Heart right ventricle (tissue), 16 donors: Measurements from ENCODE around the gene GINS3. TPM values are rescaled to one million over a fixed set of nuclear protein-coding genes. Genes with fewer than 3 reads are reported as not detected.

ENCODE experiments used
- ATAC-seq, 8 donors: fragments of 200-7000 bp; cut with Tn5 transposase; one replicate each; pipeline ENCODE4 v1.9.1; 2020; ENCODE audit warnings: mild to moderate bottlenecking in 8 of 8, moderate library complexity in 8 of 8, moderate number of reproducible peaks in 1 of 8
- DNase-seq, 2 donors: peaks; one replicate each; pipeline ENCODE4 v3.0.0-alpha.2; 2020
- H3K27ac ChIP-seq, 10 donors: fragments of 200-600 bp; sonication (generic) in 2 of 10; one replicate each; pipeline versions ENCODE4 v1.5.0 to v1.8.0; 2020 to 2022; ENCODE audit warnings: mild to moderate bottlenecking in 3 of 10
- H3K27me3 ChIP-seq, 7 donors: fragments of 200-600 bp; one replicate each; pipeline ENCODE4 v1.8.0; 2021 to 2022; ENCODE audit warnings: mild to moderate bottlenecking in 2 of 7
- H3K36me3 ChIP-seq, 9 donors: fragments of 200-600 bp; sonication (generic) in 1 of 9; one replicate each; pipeline versions ENCODE4 v1.5.0 to v1.8.0; 2020 to 2022; ENCODE audit warnings: mild to moderate bottlenecking in 2 of 9
- H3K4me1 ChIP-seq, 9 donors: fragments of 200-600 bp; sonication (generic) in 1 of 9; one replicate each; pipeline versions ENCODE4 v1.5.0 to v1.8.0; 2020 to 2022; ENCODE audit warnings: mild to moderate bottlenecking in 4 of 9
- H3K4me3 ChIP-seq, 10 donors: fragments of 200-600 bp; sonication (generic) in 2 of 10; one replicate each; pipeline versions ENCODE4 v1.5.0 to v1.8.0; 2020 to 2022; ENCODE audit warnings: mild to moderate bottlenecking in 7 of 10, moderate library complexity in 2 of 10
- H3K9me3 ChIP-seq, 11 donors: fragments of 200-600 bp in 10 of 11; sonication (generic) in 2 of 11; one replicate each; pipeline versions ENCODE4 v1.5.0 to v1.8.0; 2013 to 2022; ENCODE audit warnings: mild to moderate bottlenecking in 2 of 11, control low read depth in 1 of 11, moderate library complexity in 1 of 11
- WGBS, 2 donors: extraction: QIAGEN DNeasy Blood & Tissue Kit; methylation state at CpG; one replicate each; pipeline ENCODE4 v1.1.7; 2013; ENCODE audit warnings: inconsistent platforms in 1 of 2; 5-methylcytosine and 5-hydroxymethylcytosine counted together
- intact Hi-C, 10 donors: fragments of 100-400 bp; cut with DNase I; formaldehyde crosslinking; loops; one replicate each; pipeline versions ENCODE4 v1.11.1 to v1.14.2; 2022
- polyA plus RNA-seq, 2 donors: library from polyadenylated mRNA; stranded (reverse); fragments of 200-250 nt; gene quantifications; one replicate each; pipeline ENCODE4 v1.2.3, GENCODE V29; 2013
- total RNA-seq, 10 donors: library from RNA; stranded (reverse); fragmentation: NEBNext Ultra II Directional in 3 of 10; extraction: Animal tissue kit (Norgen Biotek cat#: 25700) in 3 of 10; gene quantifications; one replicate each; pipeline versions ENCODE4 v1.2.1 to v1.2.4, GENCODE V29; 2021 to 2023
- TF ChIP-seq, protein P1 (sequence below), 9 donors: fragments of 200-600 bp; sonication (generic) in 2 of 9; IDR thresholded peaks; one replicate each; pipeline versions ENCODE4 v1.5.0 to v1.8.0; 2021 to 2022; ENCODE audit warnings: antibody characterized with exemption in 9 of 9, mild to moderate bottlenecking in 5 of 9, moderate library complexity in 1 of 9
- donor health status: Arrhythmogenic right ventricular cardiomyopathy.
- donor health status: ischemic (EF 13 %, LVEDD 7.1; RV severe dilation, severe dysfunction).
- donor health status: healthy with polysubstance abuse.
- donor health status: DM: no; HTN: yes; CAD: no.
- donor health status: DM: no; HTN: no; CAD: no.
- donor health status: ischemic (EF 25% LVEDD 6.9; RV normal size, moderate dysfunction).
- donor health status: ischemic (EF 25% LVEDD 5.7; RV mildly dilated, moderate dysfunction).
- donor health status: healthy.
- donor health status: DM: yes; HTN: yes; CAD: no.
- donor health status: Ischemic cardiomyopathy.
- donor health status: ischemic (EF 35%, LVEDD 5.7; RV mildly dilated, moderate dysfunction).
- donor health status: nonischemic (EF 11% LVEDD 7.7; RV severe dilation, severe dysfunction).
- donor health status: DM: yes; HTN: yes; CAD: no.
- donor health status: PGD.
- donor health status: ischemic (EF 29% LVEDD 5.4; RV normal size, mild dysfunction).
- donor health status: nonischemic (EF 23%, LVEDD 6.1; RV moderate dilation, normal function).

Gene GINS3
- total and polyA plus RNA-seq, 12 donors = 4.0 to 13.5 (median 5.9) TPM

DNA sequence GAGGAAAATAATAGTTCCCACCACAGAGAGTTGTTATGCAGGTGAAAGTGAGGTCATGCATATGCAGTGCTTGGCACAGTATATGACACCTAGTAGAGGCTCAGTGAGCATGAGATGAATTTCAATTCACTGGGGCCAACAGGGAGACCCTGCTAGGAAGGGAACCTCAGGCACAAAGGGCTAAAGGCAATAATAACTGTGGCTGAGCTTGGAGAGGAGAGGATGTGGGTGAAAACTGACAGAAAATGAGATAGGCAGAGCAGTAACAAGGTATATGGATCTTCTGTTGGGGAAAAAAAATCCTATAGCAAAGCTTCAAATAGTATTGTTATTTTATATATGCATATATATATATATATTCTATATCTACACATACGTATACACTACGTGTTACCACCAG is 25.0 kb upstream of the GINS3 start:
- Histone ChIP-seq H3K9me3 (peaks cover 0 to 8% (median 0%) of the 10 kb centered on the region in 11 donors), H3K4me1 (no peaks in the 10 kb centered on the region), H3K27me3 (no peaks in the 10 kb centered on the region), H3K36me3 (no peaks in the 10 kb centered on the region), H3K27ac (no peak overlapping the region), H3K4me3 (no peak overlapping the region)
- DNase-seq = no peak
- TF ChIP-seq, protein P1, sequence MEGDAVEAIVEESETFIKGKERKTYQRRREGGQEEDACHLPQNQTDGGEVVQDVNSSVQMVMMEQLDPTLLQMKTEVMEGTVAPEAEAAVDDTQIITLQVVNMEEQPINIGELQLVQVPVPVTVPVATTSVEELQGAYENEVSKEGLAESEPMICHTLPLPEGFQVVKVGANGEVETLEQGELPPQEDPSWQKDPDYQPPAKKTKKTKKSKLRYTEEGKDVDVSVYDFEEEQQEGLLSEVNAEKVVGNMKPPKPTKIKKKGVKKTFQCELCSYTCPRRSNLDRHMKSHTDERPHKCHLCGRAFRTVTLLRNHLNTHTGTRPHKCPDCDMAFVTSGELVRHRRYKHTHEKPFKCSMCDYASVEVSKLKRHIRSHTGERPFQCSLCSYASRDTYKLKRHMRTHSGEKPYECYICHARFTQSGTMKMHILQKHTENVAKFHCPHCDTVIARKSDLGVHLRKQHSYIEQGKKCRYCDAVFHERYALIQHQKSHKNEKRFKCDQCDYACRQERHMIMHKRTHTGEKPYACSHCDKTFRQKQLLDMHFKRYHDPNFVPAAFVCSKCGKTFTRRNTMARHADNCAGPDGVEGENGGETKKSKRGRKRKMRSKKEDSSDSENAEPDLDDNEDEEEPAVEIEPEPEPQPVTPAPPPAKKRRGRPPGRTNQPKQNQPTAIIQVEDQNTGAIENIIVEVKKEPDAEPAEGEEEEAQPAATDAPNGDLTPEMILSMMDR (IDR thresholded peaks at IDR 0.05) = no peak
- WGBS, 2 donors = 92 to 93% methylated on average over 2 of the region's 2 CpGs
- ATAC-seq = no peak
- intact Hi-C loops = no loop called here

DNA sequence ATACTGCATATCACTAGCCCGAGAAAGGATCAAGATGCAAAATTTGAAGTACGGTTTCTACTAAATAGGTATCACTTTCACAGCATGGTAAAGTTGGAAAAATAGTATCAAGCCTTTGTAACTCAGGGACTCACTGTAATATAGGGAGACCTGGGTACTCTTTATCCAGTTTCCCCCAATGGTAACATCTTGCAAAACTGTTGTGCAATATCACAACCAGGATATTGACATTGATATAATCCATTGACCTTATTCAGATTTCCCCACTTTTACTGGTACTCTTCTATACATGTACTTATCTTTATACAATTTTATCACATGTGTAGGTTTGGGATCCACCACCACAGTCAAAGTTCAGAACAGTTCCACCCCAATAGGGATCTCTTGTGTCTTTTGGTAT is 20.4 kb upstream of the GINS3 start:
- Histone ChIP-seq H3K27me3 (no peaks in the 10 kb centered on the region), H3K9me3 (peaks cover 0 to 10% (median 0%) of the 10 kb centered on the region in 11 donors), H3K4me1 (no peaks in the 10 kb centered on the region), H3K36me3 (no peaks in the 10 kb centered on the region), H3K27ac (no peak overlapping the region), H3K4me3 (no peak overlapping the region)
- DNase-seq = no peak
- TF ChIP-seq, protein P1 (IDR thresholded peaks at IDR 0.05) = no peak
- intact Hi-C loops = no loop called here
- no peak for ATAC-seq
- WGBS, 2 donors = 94 to 97% methylated on average over 2 of the region's 2 CpGs

DNA sequence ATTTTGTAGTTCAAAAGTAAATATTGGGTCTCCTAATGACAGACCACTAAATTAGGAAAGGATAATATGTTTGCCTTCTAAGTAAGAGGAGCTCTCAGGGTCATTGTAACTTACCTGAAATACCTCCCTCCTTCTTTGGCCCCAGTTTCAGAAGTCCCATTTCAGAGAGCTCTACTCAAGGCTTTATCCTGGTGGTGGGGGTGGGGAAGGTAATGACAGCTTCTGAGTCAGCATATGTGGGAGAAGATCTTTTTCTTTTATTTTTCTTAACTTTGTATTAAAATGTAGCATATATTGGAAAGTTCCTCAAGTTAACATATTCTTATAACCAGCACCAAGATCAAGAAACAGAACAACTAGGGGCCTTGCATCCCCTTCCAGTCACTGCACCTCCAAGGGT is 16.9 kb upstream of the GINS3 start:
- H3K4me3 ChIP-seq = no peak overlapping the region
- ATAC-seq = no peak
- peaks cover 0 to 10% (median 0%) of the 10 kb centered on the region in 11 donors for H3K9me3 ChIP-seq
- H3K36me3 ChIP-seq = no peaks in the 10 kb centered on the region
- intact Hi-C loops = no loop called here
- peaks cover 0 to 9% (median 0%) of the 10 kb centered on the region in 9 donors for H3K4me1 ChIP-seq
- no peaks in the 10 kb centered on the region for H3K27me3 ChIP-seq
- DNase-seq = no peak
- TF ChIP-seq, protein P1 (IDR thresholded peaks at IDR 0.05) = no peak
- H3K27ac ChIP-seq = no peak overlapping the region

DNA sequence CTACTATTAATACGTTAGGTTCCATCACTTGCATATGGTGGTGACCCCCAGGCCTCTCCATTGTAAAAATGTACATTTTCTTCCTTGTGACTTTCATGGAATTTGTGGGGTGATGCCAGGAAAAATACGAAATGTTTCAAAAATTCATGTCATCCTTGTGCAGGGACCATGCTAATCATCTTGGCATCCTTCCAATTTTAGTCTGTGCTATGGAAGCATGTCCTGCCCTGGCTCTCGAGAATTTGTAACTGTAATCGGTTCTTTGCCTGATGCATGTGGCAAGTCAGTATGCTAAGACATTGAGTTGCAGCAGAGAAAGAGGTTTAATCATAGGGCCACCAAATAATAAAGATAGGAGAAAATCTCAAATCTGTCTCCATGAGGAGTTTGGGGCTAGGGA is 14.3 kb upstream of the GINS3 start:
- WGBS, 2 donors = 33 to 39% methylated on average over 4 of the region's 4 CpGs
- ATAC-seq = no peak
- DNase-seq = no peak
- no peaks in the 10 kb centered on the region for H3K36me3 ChIP-seq
- TF ChIP-seq, protein P1 (IDR thresholded peaks at IDR 0.05) = no peak
- H3K4me3 ChIP-seq = no peak overlapping the region
- intact Hi-C loops = no loop called here
- no peaks in the 10 kb centered on the region for H3K27me3 ChIP-seq
- H3K27ac ChIP-seq = no peak overlapping the region
- no peaks in the 10 kb centered on the region for H3K9me3 ChIP-seq
- peaks cover 0 to 9% (median 0%) of the 10 kb centered on the region in 9 donors for H3K4me1 ChIP-seq

DNA sequence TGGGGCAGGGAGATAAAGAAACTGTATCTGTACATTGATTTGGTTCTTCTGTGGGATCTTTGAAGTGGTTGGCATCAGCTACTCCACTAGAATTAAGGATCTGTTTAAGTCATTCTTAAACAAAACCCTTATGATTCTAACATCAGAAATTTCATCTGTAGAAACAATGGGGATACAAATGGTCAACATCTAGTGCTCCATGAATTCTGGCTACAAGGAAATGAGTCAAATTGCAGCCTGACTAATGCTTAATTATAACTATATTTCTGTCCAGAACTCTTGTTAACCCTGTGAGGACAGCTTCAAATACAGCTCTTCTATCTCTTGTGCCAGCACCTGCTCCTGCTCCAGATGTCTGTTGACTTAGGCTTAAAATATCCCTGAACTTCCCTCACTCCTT is 13.9 kb upstream of the GINS3 start:
- no peak for ATAC-seq
- Histone ChIP-seq H3K36me3 (no peaks in the 10 kb centered on the region), H3K27me3 (no peaks in the 10 kb centered on the region), H3K4me3 (no peak overlapping the region), H3K27ac (no peak overlapping the region), H3K9me3 (no peaks in the 10 kb centered on the region), H3K4me1 (peaks cover 0 to 9% (median 0%) of the 10 kb centered on the region in 9 donors)
- intact Hi-C loops = no loop called here
- DNase-seq = no peak
- TF ChIP-seq, protein P1 (IDR thresholded peaks at IDR 0.05) = no peak
